ENCODE data around the gene TBC1D24.

Gene TBC1D24

DNA sequence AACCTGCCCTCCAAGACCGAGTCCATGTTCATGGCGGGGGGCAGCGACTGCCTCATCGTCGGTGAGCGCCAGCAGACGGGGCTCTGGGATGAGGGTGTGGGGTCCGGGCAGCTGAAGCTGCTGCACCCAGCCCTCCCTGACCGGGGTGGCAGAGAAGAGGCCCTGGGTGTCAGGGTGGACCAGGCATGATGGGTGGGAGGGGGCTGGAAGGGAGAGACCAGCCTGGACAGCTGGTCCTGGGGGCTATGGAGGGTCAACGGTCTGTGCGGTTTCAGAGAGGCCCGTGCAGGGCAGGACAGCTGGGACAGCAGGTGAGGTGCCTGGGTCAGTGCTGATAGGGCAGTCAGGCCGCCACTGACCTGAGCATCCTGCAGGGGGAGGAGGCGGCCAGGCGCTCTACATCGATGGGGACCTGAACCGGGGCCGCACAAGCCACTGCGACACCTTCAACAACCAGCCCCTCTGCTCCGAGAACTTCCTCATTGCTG, 25.5 kb downstream of the TBC1D24 start:
- no peak for DNase-seq

DNA sequence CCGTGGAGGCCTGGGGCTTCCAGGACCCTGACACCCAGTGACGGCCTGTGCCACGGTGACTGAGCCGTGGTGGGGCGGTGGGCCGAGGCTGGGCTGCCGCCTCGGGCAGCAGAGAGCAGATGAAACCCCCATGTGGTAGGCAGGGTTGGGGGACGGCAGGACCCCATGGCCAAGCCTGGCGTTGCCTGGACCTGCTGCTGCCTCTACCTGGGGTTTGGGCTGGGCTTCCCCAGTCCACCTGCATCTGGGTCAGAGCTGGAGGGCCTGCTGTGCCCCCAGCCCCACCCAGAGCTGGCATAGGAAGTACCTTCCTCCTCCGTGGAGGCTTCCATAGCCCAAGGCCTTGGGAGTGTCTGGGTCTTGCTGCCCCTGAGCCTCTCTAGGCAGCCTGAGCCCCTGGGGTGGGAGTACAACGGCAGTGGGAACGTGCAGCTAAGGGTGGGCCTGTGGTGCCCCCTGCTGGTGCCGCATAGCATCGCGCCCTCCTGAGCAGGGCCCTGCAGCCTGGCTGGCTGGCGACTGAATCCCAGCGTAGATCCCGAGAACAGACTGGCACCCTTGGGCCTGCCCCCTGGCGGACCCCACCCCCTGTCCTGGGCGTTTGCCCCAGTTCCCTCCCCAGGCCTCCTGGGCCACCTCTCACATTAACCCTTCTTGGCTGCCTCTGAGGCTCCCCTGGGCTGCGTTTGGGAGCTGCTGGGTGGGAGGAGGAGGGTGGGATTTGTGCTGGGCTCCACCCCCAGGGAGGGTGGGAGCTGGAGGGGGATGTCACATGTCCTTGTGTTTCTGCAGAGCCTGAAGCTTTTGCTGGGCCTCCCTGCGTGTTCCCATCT, 26.2 kb downstream of the TBC1D24 start:
- DNase-seq, result peak; percentile 73

DNA sequence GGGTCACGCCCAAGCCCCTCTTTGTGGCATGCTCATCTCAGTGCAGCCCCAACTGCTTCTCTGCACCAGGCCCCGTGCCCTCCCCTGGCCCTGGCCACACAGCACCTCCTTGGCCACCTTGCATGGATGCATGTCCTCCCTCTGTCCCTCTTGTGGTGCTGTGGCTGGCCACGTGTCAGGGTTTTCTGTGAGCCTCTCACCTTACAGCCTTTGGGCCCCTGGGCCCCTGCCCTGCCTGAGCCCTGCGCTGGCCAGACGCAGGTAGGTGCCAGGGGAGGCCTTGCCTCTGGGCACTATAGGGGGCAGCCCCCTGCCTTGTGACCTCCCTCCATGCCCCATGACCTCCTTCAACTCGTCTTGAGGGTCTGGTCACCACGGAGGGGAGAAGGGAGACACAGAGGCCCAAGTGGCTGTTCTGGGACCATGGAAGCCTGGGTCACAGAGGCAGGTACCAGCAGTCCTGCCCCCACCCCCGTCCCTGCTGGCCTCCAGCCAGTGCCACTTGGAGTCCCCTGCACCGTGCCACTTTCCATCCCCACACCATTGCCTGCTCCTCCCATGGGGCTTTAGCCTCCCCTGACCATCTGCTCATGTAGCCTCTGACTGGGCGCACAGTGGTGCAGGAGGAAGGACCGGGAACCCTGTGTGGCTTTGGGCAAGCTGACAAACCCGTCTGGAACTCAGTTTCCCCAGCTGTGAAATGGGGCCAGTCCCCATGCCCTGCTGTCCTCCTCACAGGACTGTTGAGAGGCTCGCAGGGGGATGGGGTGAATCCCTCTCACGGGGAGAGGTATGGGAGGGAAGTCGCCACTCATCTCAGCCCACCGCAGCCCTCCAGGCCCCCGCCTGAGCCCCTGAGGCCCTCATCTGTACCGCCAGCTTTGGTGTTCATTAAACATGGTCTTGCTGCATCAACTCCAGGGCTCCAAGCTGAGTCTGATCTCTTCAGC, 27.3 kb downstream of the TBC1D24 start:
- no peak for DNase-seq

GRCh38 chr16:2505695-2506094, 30.8 kb downstream of the TBC1D24 start:
- DNase-seq, result no peak

- DNase-seq, result no peak
Measured at GRCh38 chr16:2507052-2507659, 32.2 kb downstream of the TBC1D24 start.

- DNase-seq, result no peak
Measured at GRCh38 chr16:2507665-2508064, 32.7 kb downstream of the TBC1D24 start.

GRCh38 chr16:2508722-2509400, 33.9 kb downstream of the TBC1D24 start:
- DNase-seq, result no peak

DNA sequence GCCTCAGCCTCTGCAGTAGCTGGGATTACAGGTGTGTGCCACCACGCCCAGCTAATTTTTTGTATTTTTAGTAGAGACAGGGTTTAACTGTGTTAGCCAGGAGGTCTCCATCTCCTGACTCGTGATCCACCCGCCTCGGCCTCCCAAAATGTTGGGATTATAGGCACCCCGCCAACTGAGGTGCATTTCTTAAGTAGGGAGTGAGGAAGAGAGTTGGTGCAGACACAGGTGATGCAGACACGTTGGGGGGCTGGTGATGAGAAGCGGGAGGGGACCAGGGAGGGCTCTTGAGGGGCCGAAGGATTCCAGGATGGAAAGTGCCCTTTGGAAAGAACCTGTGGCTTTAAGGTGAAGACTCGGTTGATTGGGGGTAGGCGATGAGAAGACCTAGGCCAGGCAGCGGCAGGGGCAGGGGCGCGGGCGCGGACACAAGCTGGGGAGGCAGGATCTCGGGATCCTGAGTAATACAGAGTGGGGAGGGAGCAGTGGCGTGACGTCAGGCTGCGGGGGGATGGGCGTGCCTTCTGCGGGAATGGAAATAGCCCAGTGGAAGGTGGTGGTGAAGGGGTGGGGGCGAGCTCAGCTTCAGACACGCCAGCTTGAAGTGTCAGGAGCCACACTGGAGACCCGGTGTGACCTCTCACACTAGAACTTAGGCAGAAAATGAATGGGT, 36.3 kb downstream of the TBC1D24 start:
- DNase-seq, result no peak

GRCh38 chr16:2511996-2512734, 37.2 kb downstream of the TBC1D24 start:
- no peak for DNase-seq

DNA sequence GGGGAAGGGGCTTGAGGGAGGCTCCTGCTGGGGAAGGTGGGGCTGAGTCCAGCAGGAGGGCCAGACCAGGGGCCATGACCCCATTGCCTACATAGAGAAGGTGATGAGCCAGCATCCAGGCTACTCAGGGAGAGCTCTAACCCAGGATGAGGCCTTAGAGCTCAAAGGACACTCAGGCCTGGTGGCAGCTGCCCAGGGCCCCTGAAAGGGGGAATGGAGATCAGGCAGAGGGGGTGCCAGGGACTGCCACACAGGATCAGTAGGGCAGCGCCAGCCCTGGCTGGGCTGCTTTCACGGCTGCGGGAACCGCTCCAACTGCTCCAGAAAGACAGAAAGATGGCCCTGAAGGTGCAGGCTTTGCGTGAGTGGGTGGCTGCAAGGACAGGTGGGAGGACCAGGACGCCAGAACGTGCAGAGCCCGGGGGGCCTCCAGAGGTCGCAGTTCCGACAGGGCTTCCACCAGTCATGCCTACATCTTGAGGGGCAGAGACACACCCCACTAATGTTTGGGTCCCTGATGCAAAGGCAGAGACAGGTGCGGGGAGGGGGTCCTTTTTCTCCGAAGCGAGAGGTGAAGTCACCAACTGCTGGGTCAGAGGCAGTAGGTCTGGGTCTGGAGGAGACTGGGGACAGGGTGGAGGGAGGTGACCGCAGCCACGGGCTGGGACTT, 37.9 kb downstream of the TBC1D24 start:
- DNase-seq, result peak; percentile 63

- DNase-seq, result peak; percentile 91
Measured at GRCh38 chr16:2513405-2514332, 38.7 kb downstream of the TBC1D24 start, which contains the start of gene ATP6V0C. TSS of gene ATP6V0C (plus strand) at chr16:2513952. CDS start at chr16:2514104, 152 bp downstream.

GRCh38 chr16:2514333-2515179, 39.6 kb downstream of the TBC1D24 start:
- no peak for DNase-seq

DNA sequence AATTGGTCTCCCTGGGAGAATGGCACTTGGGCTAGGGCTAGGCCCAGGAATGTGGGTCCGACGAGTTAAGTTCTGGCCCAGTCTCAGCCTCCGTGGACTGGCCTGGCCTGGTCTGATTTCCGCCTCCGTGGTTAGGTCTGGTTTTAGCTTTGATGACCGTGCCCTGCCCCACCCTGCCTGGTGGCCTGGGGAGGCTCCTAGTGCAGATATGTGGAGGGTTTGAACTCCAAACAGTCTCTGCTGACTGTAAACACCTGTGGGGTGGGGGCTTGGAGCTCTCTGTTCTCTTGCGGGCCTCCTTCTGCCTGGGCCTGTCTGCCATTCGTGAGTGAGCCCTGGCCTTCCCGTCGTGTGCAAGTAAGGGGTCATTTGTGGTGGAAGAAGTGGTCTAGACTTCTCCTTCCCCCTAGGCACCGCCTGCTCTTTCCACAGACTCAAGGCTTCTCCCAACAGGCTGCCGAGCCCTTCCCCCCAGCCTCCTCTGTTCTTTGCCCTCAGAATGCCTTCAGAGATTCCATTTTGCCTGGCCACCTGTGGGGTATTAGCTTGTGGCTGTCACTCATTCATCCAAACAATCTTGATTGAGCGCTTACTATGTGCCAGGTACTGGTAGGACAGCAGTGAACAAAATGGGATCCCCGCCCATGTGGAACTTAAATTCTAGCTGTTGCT, 40.4 kb downstream of the TBC1D24 start:
- DNase-seq, result no peak

- no peak for DNase-seq
Measured at GRCh38 chr16:2516391-2517240, 41.7 kb downstream of the TBC1D24 start.

GRCh38 chr16:2517954-2518605, 43.2 kb downstream of the TBC1D24 start:
- DNase-seq, result no peak
